ENCODE data around the gene KRT75.

DNA sequence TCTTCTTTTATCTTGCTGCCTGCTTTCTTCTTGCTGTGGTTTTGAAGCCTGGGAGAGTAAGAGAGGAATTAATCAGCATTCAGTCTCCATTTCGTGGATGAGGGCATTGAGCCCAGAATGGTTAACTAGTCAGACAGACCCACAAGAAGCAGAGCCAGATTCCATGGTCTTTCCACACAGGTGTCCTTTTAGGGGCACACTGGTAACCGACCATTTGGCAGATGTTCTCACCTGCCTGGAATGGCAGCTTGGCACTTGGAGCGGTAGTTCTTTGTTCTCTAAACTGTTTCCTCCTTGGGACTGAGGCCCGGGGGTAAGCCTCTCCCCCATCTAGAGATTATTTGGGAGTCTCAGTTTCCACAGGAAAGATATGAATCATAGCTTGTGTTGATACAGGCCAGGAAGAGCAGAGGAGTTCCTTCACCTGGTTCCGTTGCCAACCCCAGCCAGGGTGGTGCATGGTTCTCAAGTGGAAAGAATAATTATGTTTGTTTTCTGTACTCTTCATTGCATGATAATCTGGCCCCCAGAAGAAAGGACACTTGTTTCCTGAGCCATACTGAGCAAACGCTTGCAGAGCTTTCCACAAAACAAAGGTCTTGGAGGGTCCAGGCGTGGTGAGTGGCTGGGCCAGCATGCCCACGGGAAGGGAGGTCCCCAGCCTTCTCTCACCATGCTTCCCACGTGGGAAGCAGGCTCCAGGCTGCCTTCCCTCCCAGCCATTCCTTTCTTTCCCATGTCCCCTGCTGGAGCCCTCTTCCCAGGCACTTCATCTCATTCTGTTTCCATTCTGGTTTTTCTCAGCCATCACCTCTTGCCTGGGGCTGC lies 2.0 kb upstream of the KRT75 start:
- TF ChIP-seq, protein P1, sequence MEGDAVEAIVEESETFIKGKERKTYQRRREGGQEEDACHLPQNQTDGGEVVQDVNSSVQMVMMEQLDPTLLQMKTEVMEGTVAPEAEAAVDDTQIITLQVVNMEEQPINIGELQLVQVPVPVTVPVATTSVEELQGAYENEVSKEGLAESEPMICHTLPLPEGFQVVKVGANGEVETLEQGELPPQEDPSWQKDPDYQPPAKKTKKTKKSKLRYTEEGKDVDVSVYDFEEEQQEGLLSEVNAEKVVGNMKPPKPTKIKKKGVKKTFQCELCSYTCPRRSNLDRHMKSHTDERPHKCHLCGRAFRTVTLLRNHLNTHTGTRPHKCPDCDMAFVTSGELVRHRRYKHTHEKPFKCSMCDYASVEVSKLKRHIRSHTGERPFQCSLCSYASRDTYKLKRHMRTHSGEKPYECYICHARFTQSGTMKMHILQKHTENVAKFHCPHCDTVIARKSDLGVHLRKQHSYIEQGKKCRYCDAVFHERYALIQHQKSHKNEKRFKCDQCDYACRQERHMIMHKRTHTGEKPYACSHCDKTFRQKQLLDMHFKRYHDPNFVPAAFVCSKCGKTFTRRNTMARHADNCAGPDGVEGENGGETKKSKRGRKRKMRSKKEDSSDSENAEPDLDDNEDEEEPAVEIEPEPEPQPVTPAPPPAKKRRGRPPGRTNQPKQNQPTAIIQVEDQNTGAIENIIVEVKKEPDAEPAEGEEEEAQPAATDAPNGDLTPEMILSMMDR (conservative IDR thresholded peaks at IDR 0.05): no peak
- no peak for TF ChIP-seq ZFX (IDR thresholded peaks at IDR 0.05)
